GM23338 (cell line): Measurements from ENCODE around the gene HMCN2.

Source experiments
- CTCF ChIP-seq, 2 experiments: fragments of 200-600 bp in 1 of 2; sonication (generic) in 1 of 2; conservative IDR thresholded peaks; 2 replicates each; pipeline versions ENCODE4 v1.5.1 to v1.6.1; 2016 to 2017; ENCODE audit warnings: antibody characterized with exemption in 2 of 2, low read depth in 2 of 2, mild to moderate bottlenecking in 2 of 2, moderate library complexity in 1 of 2
- EZH2 ChIP-seq: fragments of 200-600 bp; sonication (generic); IDR thresholded peaks from one replicate; pipeline ENCODE4 v1.8.0; 2017; ENCODE audit warnings: antibody characterized with exemption, mild to moderate bottlenecking, low read depth; ENCODE audit not compliant: unreplicated experiment
- POLR2AphosphoS5 ChIP-seq: IDR thresholded peaks from 2 replicates; pipeline ENCODE4 v1.6.1; 2016; ENCODE audit warnings: antibody characterized with exemption, low read depth
- REST ChIP-seq: IDR thresholded peaks from one replicate; pipeline ENCODE4 v1.6.1; 2018; ENCODE audit warnings: antibody characterized with exemption; ENCODE audit not compliant: unreplicated experiment

DNA sequence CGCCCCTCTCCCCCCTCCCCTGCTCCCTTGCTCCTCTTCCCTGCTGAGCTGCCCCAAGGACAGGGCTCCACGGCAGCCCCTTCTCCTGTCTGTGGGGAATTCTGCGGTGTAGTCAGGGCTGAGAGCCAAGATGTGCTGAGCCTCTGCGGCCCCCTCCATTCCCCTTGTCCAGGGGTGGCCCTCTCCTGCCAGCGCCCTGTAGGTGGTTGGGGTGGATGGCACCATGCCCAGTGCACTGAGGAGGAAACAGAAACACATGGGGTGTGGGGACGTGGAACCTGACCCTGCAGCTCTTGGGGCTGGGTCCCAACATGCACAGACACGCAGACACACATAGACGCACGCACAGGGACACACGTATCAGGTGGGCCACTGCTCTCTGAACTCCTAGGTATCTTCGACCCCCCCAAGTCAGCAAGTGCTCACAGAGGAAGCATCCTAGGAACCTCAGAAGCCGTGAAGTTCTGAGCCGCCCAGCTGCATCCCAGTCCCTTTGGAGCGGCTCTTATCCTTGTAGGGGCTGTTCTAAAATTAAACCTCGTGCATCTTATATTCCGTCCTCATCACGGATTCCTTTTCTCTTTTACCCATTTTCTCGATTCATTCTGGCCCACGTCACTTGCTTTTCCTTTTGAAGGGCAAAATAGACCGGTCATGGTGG is 64.8 kb downstream of the HMCN2 start:
- TF ChIP-seq EZH2 (no peak), CTCF (conservative IDR thresholded peaks at IDR 0.05; ENCODE audit: low read depth in 2 of 2) (no peak), REST (no peak), POLR2AphosphoS5 (no peak)
